Activated CD8-positive, alpha-beta memory T cell treated with anti-CD3 and anti-CD28 coated beads for 48 hours (primary cell): Measurements from ENCODE around the gene PCDH7.

Experiments
- DNase-seq, 3 experiments: peaks; one replicate each; pipeline ENCODE4 v3.0.0-alpha.2; 2020; ENCODE audit warnings: low read depth in 2 of 3, low spot score in 2 of 3

PCDH7 gene

GRCh38 chr4:30776921-30777415 is 56.8 kb downstream of the PCDH7 start:
- no peak for DNase-seq
